Heart left ventricle (tissue), 13 donors: ENCODE data around the gene HS3ST3A1.

ENCODE experiments used
- POLR2A ChIP-seq, 2 donors: fragments of 450-650 bp; IDR thresholded peaks; one replicate each; pipeline ENCODE4 v1.6.1; 2017; ENCODE audit warnings: antibody characterized with exemption in 2 of 2, mild to moderate bottlenecking in 2 of 2, moderate library complexity in 2 of 2
- TF ChIP-seq, protein P1 (sequence below), 12 donors: fragments of 200-600 bp; sonication (generic) in 4 of 12; IDR thresholded peaks; one replicate each; pipeline versions ENCODE4 v1.5.0 to v1.8.0; 2018 to 2022; ENCODE audit warnings: antibody characterized with exemption in 12 of 12, mild to moderate bottlenecking in 5 of 12
- donor health status: ischemic (EF 13 %, LVEDD 7.1; RV severe dilation, severe dysfunction).
- donor health status: DM: no; HTN: yes; CAD: no.
- donor health status: DM: no; HTN: no; CAD: no.
- donor health status: ischemic (EF 25% LVEDD 6.9; RV normal size, moderate dysfunction).
- donor health status: ischemic (EF 25% LVEDD 5.7; RV mildly dilated, moderate dysfunction).
- donor health status: ischemic (EF 35%, LVEDD 5.7; RV mildly dilated, moderate dysfunction).
- donor health status: nonischemic (EF 11% LVEDD 7.7; RV severe dilation, severe dysfunction).
- donor health status: DM: yes; HTN: yes; CAD: no.
- donor health status: PGD.
- donor health status: ischemic (EF 29% LVEDD 5.4; RV normal size, mild dysfunction).
- donor health status: nonischemic (EF 23%, LVEDD 6.1; RV moderate dilation, normal function).

DNA sequence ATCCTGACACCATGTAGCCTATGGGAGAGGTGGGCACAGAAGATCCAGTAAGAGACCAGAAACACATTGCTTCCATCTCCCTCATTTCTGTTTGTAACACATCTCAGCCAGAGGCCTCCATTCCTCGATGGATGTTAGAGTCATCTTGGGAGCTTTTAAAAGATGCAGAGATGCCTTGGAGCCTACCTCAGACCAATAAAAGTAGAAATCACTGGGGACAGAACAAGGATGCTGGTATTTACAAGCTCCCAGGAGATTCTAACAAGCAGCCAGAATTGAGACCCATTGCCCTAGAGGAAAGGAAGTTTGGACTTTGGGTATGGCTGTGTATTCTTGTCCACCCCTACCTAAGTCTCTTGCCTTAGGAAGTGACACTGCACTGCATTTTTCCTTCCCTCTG lies 40.8 kb downstream of the HS3ST3A1 start:
- TF ChIP-seq, protein P1, sequence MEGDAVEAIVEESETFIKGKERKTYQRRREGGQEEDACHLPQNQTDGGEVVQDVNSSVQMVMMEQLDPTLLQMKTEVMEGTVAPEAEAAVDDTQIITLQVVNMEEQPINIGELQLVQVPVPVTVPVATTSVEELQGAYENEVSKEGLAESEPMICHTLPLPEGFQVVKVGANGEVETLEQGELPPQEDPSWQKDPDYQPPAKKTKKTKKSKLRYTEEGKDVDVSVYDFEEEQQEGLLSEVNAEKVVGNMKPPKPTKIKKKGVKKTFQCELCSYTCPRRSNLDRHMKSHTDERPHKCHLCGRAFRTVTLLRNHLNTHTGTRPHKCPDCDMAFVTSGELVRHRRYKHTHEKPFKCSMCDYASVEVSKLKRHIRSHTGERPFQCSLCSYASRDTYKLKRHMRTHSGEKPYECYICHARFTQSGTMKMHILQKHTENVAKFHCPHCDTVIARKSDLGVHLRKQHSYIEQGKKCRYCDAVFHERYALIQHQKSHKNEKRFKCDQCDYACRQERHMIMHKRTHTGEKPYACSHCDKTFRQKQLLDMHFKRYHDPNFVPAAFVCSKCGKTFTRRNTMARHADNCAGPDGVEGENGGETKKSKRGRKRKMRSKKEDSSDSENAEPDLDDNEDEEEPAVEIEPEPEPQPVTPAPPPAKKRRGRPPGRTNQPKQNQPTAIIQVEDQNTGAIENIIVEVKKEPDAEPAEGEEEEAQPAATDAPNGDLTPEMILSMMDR (IDR thresholded peaks at IDR 0.05), result no peak
- TF ChIP-seq POLR2A (IDR thresholded peaks at IDR 0.05), result no peak
